Osteoblast (primary cell): ENCODE data around the gene CCK. TPM values are rescaled to one million over a fixed set of nuclear protein-coding genes. Genes with fewer than 3 reads are reported as not detected.

Experiments
- DNase-seq: peaks from one replicate; pipeline ENCODE4 v3.0.0; 2011; ENCODE audit warnings: low spot score, mixed read lengths; ENCODE audit not compliant: insufficient read length; ENCODE audit errors: missing footprints
- H2AFZ ChIP-seq: 2 replicates; pipeline ENCODE4 v1.6.0; 2011; ENCODE audit warnings: mild to moderate bottlenecking, low read length
- H3K27ac ChIP-seq: 2 replicates; pipeline ENCODE4 v1.5.1; 2011; ENCODE audit warnings: mild to moderate bottlenecking, low read depth, low read length, moderate library complexity
- H3K27me3 ChIP-seq: 2 replicates; pipeline ENCODE4 v1.6.0; 2012; ENCODE audit warnings: mild to moderate bottlenecking, control low read depth, inconsistent platforms, low read length, moderate library complexity; ENCODE audit not compliant: insufficient read depth
- H3K36me3 ChIP-seq: 2 replicates; pipeline ENCODE4 v1.5.1; 2011; ENCODE audit warnings: mild to moderate bottlenecking, low read length, control low read depth, moderate library complexity; ENCODE audit not compliant: insufficient read depth
- H3K4me1 ChIP-seq: 2 replicates; pipeline ENCODE4 v1.5.1; 2011; ENCODE audit warnings: mild to moderate bottlenecking, low read length, control low read depth, moderate library complexity; ENCODE audit not compliant: insufficient read depth
- H3K4me2 ChIP-seq: 2 replicates; pipeline ENCODE4 v1.6.0; 2011; ENCODE audit warnings: mild to moderate bottlenecking, low read length; ENCODE audit not compliant: insufficient read depth
- H3K4me3 ChIP-seq: fragments of 200-600 bp; sonication (generic); 3 replicates; pipeline ENCODE4 v1.5.1; 2012; ENCODE audit warnings: mild to moderate bottlenecking, low read length, inconsistent platforms; ENCODE audit not compliant: insufficient read depth
- H3K79me2 ChIP-seq: 2 replicates; pipeline ENCODE4 v1.6.0; 2012; ENCODE audit warnings: mild to moderate bottlenecking, low read length, control low read depth, inconsistent platforms; ENCODE audit not compliant: insufficient read depth
- H3K9me3 ChIP-seq: 2 replicates; pipeline ENCODE4 v1.5.1; 2011; ENCODE audit warnings: low read depth, low read length, control low read depth
- H4K20me1 ChIP-seq: 2 replicates; pipeline ENCODE4 v1.6.0; 2012; ENCODE audit warnings: mild to moderate bottlenecking, low read length, control low read depth; ENCODE audit not compliant: insufficient read depth
- CTCF ChIP-seq: IDR thresholded peaks from 2 replicates; pipeline ENCODE4 v1.5.1; 2011; ENCODE audit warnings: mild to moderate bottlenecking, low read depth, low read length, moderate library complexity; ENCODE audit errors: extremely low read depth
- total RNA-seq: library from RNA; depleted of rRNA; stranded (reverse); fragments of >200 nt; gene quantifications from 2 replicates; pipeline ENCODE4 v1.2.3, GENCODE V29; 2012

Gene CCK
- total RNA-seq, 1 donor, result not detected

GRCh38 chr3:42270561-42270960 lies 4.6 kb upstream of the CCK start:
- Histone ChIP-seq H3K9me3 (no peaks in the 10 kb centered on the region), H3K4me1 (no peaks in the 10 kb centered on the region), H3K4me2 (no peak overlapping the region), H3K27ac (no peak overlapping the region), H3K36me3 (no peaks in the 10 kb centered on the region), H3K79me2 (no peaks in the 10 kb centered on the region), H3K4me3 (no peak overlapping the region), H2AFZ (no peak overlapping the region), H3K27me3 (peaks cover 20% of the 10 kb centered on the region), H4K20me1 (no peaks in the 10 kb centered on the region)
- no peak for DNase-seq
- TF ChIP-seq CTCF, result no peak

- H4K20me1 ChIP-seq, result no peaks in the 10 kb centered on the region
- no peaks in the 10 kb centered on the region for H3K4me1 ChIP-seq
- H2AFZ ChIP-seq, result no peak overlapping the region
- H3K27ac ChIP-seq, result no peak overlapping the region
- H3K4me2 ChIP-seq, result no peak overlapping the region
- H3K9me3 ChIP-seq, result no peaks in the 10 kb centered on the region
- H3K36me3 ChIP-seq, result no peaks in the 10 kb centered on the region
- TF ChIP-seq CTCF, result no peak
- no peaks in the 10 kb centered on the region for H3K79me2 ChIP-seq
- DNase-seq, result no peak
- peaks cover 28% of the 10 kb centered on the region for H3K27me3 ChIP-seq
- H3K4me3 ChIP-seq, result no peak overlapping the region
These were observed 3.7 kb upstream of the CCK start for GRCh38 chr3:42269647-42270046.

GRCh38 chr3:42267878-42268277 lies 1.9 kb upstream of the CCK start:
- Histone ChIP-seq H3K4me3 (no peak overlapping the region), H3K27me3 (peaks cover 46% of the 10 kb centered on the region), H3K4me2 (no peak overlapping the region), H3K27ac (no peak overlapping the region), H3K9me3 (no peaks in the 10 kb centered on the region), H3K4me1 (no peaks in the 10 kb centered on the region), H4K20me1 (no peaks in the 10 kb centered on the region), H3K79me2 (no peaks in the 10 kb centered on the region), H3K36me3 (no peaks in the 10 kb centered on the region), H2AFZ (no peak overlapping the region)
- no peak for DNase-seq
- TF ChIP-seq CTCF, result no peak

GRCh38 chr3:42265059-42265991 lies 660 bp downstream of the CCK start:
- TF ChIP-seq CTCF, result no peak
- H2AFZ ChIP-seq, result no peak overlapping the region
- H3K4me1 ChIP-seq, result no peaks in the 10 kb centered on the region
- H3K27ac ChIP-seq, result no peak overlapping the region
- peak; percentile 73 for DNase-seq
- no peaks in the 10 kb centered on the region for H3K36me3 ChIP-seq
- no peak overlapping the region for H3K4me3 ChIP-seq
- H3K27me3 ChIP-seq, result peaks cover 48% of the 10 kb centered on the region
- no peaks in the 10 kb centered on the region for H3K79me2 ChIP-seq
- H3K9me3 ChIP-seq, result no peaks in the 10 kb centered on the region
- H3K4me2 ChIP-seq, result no peak overlapping the region
- no peaks in the 10 kb centered on the region for H4K20me1 ChIP-seq
